H1 (cell line): Measurements from ENCODE around the gene DSP. TPM values are rescaled to one million over a fixed set of nuclear protein-coding genes. Genes with fewer than 3 reads are reported as not detected.
A peak's percentile ranks its signal among the peaks of the same experiment; 100 is the strongest.

ENCODE experiments used
- ASH2L ChIP-seq: fragments of 200-600, 300-600 bp; sonication (generic); IDR thresholded peaks from one replicate; pipeline ENCODE4 v1.7.1; 2017; ENCODE audit warnings: low read length
- CBX5 ChIP-seq: fragments of 300-800, 300-1000 bp; sonication (generic); IDR thresholded peaks from 2 replicates; pipeline ENCODE4 v1.7.1; 2016; ENCODE audit warnings: antibody characterized with exemption, low read length, low read depth
- CBX8 ChIP-seq: fragments of 300-800, 300-1000 bp; sonication (generic); IDR thresholded peaks from 2 replicates; pipeline ENCODE4 v1.7.1; 2016; ENCODE audit warnings: low read depth, low read length, borderline replicate concordance
- CHD1 ChIP-seq: IDR thresholded peaks from 2 replicates; pipeline ENCODE4 v1.6.1; 2012; ENCODE audit warnings: low read depth, low read length, improper control_type of control experiment
- CHD2 ChIP-seq: IDR thresholded peaks from 2 replicates; pipeline ENCODE4 v1.6.1; 2012; ENCODE audit warnings: low read length, improper control_type of control experiment
- CHD7 ChIP-seq: fragments of 300-600 bp; sonication (generic); IDR thresholded peaks from 2 replicates; pipeline ENCODE4 v1.7.1; 2012; ENCODE audit warnings: low read length, moderate library complexity, mild to moderate bottlenecking, inconsistent platforms; ENCODE audit not compliant: insufficient replicate concordance
- HDAC2 ChIP-seq, 2 experiments: fragments of 300-600 bp in 1 of 2; sonication (generic) in 1 of 2; IDR thresholded peaks; 2 replicates each; pipeline ENCODE4 v1.6.1; 2011 to 2012; ENCODE audit warnings: low read depth in 2 of 2, low read length in 2 of 2, mild to moderate bottlenecking in 2 of 2, moderate library complexity in 2 of 2, borderline replicate concordance in 1 of 2, inconsistent platforms in 1 of 2
- SRF ChIP-seq: IDR thresholded peaks from 2 replicates; pipeline ENCODE4 v1.6.1; 2011; ENCODE audit warnings: mild to moderate bottlenecking, low read depth, low read length, moderate library complexity
- polyA plus RNA-seq, 7 experiments: library from polyadenylated mRNA; depleted of rRNA in 3 of 7; stranded (reverse) in 5 of 7; unstranded in 2 of 7; fragments of >200 nt in 5 of 7; fragments of 200-250 nt in 2 of 7; gene quantifications; 1 replicate in 5 of 7; 2 replicates in 1 of 7; 4 replicates in 1 of 7; pipeline versions ENCODE4 v1.2.1 to v1.2.3, GENCODE V29; 2011 to 2013; ENCODE audit warnings: missing spikeins in 2 of 7, mixed read lengths in 2 of 7
- total RNA-seq: library from RNA; stranded (reverse); fragmentation: NEBNext Ultra II Directional; extraction: Animal tissue kit (Norgen Biotek cat#: 25700); gene quantifications from 2 replicates; pipeline ENCODE4 v1.2.1, GENCODE V29; 2021
- TF ChIP-seq, protein P1 (sequence below): IDR thresholded peaks from 2 replicates; pipeline ENCODE4 v1.6.1; 2012; ENCODE audit warnings: inconsistent platforms

Gene DSP
- total and polyA plus RNA-seq, 2 of the 8 experiments (the other 6 are each of a cell fraction or from before 2014, with no cell fraction given) = 14.3 to 48.5 TPM

GRCh38 chr6:7541175-7542064, at the start of gene DSP (continued):
- TF ChIP-seq ASH2L = peak; percentile 18
- TF ChIP-seq, protein P1, sequence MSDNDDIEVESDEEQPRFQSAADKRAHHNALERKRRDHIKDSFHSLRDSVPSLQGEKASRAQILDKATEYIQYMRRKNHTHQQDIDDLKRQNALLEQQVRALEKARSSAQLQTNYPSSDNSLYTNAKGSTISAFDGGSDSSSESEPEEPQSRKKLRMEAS = peak; percentile 52
- peak; percentile 43; the same call in 1 of the 2 replicates for TF ChIP-seq CHD2
- no peak for TF ChIP-seq SRF
- TF ChIP-seq CHD1 = no peak
- no peak for TF ChIP-seq CBX8
- 0 out of 4 replicates have a peak, but pooled peaks of 1 of the 2 experiments have one; percentile 17 for TF ChIP-seq HDAC2 (IDR thresholded peaks at IDR 0.05; ENCODE audit: borderline replicate concordance in 1 of 2, low read depth in 2 of 2, low read length in 2 of 2)
- TF ChIP-seq CBX5 = no peak
- no peak for TF ChIP-seq CHD7
